CD4-positive, alpha-beta T cell treated with Interleukin-12 subunit alpha and Interleukin-12 subunit beta, for 1 hour (primary cell): Measurements from ENCODE around the gene SFTPB.
"Not testable (repeated sequence)": the region's sequence is repeated elsewhere in the genome, so short reads cannot be mapped to it uniquely, and the experiment has no call there.

Experiments
- DNase-seq: peaks from one replicate; pipeline ENCODE4 v3.0.0-alpha.2; 2020

SFTPB gene

GRCh38 chr2:85668009-85668856, at the start of gene SFTPB:
SFTPB (minus strand) TSS chr2:85668199; CDS start chr2:85668183, 16 bp downstream.
- no peak for DNase-seq

- no peak for DNase-seq
Measured at GRCh38 chr2:85717308-85718008, 49.5 kb upstream of the SFTPB start.

GRCh38 chr2:85716346-85716914, 48.4 kb upstream of the SFTPB start:
- DNase-seq, result no peak

- DNase-seq, result no peak
Measured at GRCh38 chr2:85714841-85715240, 46.8 kb upstream of the SFTPB start.

DNA sequence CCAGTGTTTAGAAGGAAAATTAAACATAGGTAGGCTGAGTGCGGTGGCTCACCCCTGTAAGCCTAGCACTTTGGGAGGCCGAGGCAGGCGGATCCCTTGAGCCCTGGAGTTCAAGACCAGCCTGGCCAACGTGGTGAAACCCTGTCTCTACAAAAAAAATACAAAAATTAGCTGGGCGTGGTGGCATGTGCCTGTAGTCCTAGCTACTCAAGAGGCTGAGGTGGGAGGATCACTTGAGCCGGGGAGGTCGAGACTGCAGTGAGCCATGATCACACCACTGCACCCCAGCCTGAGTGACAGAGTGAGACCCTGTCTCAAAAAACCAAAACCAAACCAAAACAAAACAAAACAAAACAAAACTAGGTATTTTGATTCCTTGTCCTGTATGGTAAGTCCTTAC, 46.4 kb upstream of the SFTPB start:
- DNase-seq, result not testable (repeated sequence)

GRCh38 chr2:85713836-85714235, 45.8 kb upstream of the SFTPB start:
- DNase-seq, result no peak

- DNase-seq, result no peak
Measured at GRCh38 chr2:85712849-85713612, 45.0 kb upstream of the SFTPB start.

DNA sequence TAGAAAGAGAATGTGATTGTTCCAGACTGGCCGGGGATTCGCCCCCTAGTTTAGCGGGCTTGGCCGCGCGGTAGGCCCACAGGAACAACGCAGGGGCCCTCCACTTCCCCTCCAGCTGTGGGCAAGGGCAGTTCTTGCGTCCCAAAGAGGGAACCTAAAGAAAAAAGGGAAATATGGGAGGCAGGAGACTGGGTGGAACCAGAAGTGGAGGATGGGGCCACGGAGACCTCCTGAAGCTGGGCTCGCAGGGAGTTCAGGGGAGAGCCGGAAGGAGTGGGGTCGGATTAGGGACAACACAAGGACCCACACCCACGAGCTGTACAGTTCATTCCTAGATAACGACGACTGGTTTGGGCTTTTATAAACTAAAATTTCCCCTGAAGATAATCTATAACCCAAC, 44.3 kb upstream of the SFTPB start:
- DNase-seq, result no peak

DNA sequence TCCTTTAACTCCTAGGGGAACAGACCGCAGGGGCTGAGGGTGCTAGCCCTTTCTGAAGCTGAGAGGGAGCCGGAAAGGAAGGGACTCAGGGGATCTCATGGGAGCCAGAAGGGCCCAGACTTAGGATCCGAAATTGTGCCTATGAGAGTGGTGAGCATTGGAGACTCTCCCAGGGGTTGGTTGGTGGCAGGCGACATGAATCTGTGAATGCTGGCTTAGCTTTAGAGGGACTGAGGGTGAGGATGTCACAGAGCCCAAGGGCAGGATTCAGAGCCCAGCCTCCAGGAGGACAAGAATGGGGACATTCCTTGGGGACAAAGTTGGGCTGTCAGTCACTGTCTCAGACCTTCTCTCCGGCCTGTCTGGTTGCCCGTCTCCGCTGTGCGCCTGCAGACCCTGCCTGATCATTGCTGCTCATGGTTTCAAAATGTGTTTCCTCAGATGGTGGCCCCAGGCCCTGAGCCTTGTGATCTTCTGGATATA, 43.6 kb upstream of the SFTPB start:
- DNase-seq, result no peak

DNA sequence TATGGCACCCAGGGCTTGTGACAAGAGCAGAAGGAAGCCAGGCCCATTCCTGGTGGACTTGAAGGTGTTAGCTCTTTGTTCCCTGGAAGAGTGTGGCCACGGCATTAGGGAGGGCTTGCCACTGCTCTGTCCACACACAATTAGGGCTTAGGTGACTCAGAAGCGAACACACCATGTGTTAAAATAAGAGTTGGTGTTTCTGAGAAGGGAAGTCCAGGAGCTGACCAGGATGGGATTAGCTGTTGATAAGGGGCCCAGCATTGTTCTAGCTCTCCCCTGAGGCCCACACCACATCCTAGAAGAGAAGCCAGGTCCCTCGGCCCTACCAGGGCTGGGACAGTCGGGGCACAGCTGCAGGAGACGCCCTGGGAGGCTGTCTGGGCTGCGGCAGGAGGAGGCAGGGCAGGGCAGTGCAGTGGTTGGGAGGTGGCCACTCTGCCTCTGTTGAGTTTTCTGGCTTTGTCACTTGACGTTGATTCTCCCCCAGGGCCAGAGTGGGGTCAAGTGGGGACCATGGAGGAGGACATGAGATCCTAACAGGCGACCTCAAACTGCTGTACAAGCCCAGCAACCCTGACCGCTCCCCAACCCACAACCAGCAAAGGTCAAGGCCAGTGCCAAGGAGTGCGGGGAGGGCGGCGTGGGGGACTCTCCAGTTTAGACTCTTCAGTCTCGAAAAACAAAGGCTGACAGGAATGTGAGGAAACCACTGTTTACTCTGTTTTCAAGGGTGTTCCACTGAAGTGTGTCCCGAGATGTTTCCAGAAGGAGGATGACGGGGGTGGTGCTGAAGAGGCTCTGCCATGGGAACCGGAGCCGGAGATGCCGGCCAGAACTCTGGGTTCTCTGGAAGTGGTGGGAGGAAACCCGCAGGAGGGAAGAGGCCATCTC, 42.9 kb upstream of the SFTPB start:
- DNase-seq, result no peak

DNA sequence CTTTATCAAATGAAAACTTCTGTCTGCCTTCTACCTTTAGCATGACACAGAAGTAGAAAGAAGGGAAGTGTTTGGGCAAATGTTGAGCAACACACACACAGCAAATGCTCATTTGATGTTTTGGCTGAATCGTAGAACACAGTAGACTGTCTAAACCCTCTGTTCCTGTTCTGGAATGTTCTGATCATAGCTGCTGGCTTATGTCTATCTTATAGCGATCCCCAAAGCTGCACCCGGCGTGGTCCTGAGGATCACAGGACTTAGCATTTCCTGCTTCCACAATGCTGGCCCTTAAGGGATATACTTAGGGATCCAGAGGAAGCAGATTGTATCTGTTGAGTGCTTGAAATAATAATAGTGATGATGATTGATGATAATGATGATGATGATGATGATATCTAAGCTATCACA, 41.4 kb upstream of the SFTPB start:
- DNase-seq, result no peak

GRCh38 chr2:85708641-85709040, 40.6 kb upstream of the SFTPB start:
- DNase-seq, result no peak

- peak; percentile 82 for DNase-seq
Measured at GRCh38 chr2:85707304-85707703, 39.3 kb upstream of the SFTPB start.

- DNase-seq, result no peak
Measured at GRCh38 chr2:85706599-85707296, 38.7 kb upstream of the SFTPB start.

DNA sequence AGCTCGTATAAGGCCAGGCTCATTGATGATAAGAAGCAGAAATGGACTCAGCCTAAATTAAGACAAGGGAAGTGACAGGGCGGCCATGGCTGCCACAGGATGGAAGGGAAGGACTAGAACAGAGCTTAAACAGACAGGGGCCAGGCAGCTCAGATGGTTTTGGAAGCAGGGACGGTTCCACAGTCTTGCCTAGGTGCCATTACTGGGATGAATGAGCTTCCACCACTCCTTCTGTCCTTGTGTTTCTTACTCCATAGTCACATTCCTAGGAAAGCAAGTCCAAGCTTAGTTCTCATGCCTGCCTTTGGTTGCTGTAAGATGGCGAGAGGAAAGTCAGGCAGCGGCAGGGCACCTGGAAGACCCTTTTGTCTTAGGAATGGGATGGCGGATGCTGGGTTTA, 38.1 kb upstream of the SFTPB start:
- no peak for DNase-seq

- no peak for DNase-seq
Measured at GRCh38 chr2:85705680-85706039, 37.7 kb upstream of the SFTPB start.

GRCh38 chr2:85704800-85705679, 37.0 kb upstream of the SFTPB start:
- DNase-seq, result peak; percentile 57

- DNase-seq, result no peak
Measured at GRCh38 chr2:85704038-85704437, 36.0 kb upstream of the SFTPB start.

DNA sequence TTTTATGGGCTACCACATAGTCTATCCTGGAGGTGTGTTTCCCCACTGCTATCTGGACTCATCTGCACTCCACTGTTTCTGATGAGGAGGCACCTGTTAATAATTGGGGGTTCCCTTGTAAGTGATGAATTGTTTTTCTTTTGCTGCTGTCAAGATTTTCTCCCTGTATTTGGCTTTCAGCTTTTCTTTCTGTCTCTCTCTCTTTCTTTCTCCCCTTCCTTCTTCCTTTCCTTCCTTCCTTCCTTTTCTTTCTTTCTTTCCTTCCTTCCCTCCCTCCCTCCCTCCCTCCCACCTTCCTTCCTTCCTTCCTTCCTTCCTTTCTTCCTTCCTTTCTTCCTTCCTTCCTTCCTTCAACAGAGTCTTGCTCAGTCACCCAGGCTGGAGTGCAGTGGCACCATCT, 35.3 kb upstream of the SFTPB start:
- no peak for DNase-seq

DNA sequence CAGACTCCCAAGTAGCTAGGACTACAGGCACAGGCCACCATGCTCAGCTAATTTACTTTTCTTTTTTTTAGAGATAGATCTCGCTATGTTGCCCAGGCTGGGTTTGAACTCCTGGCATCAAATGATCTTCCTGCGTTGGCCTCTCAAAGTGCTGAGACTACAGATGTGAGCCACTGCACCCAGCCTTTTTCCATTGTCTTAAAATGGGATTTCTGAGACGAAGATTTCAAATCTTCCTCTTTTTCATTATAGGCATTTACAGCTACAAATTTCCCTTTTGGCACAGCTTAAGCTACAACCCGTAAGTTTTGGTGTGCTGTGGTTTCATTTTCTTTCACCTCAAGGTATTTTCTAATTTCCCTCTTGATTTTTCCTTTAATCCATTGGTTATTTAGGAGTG, 34.8 kb upstream of the SFTPB start:
- DNase-seq, result no peak
